Suppressor macrophage (primary cell): ENCODE results near the gene DNAH14.
A peak's percentile ranks its signal among the peaks of the same experiment; 100 is the strongest.
"Not testable (repeated sequence)": the region's sequence is repeated elsewhere in the genome, so short reads cannot be mapped to it uniquely, and the experiment has no call there.

Experiments
- DNase-seq, 4 experiments: peaks; one replicate each; pipeline ENCODE4 v3.0.0-alpha.2; 2020 to 2022

DNAH14 gene

GRCh38 chr1:224922404-224923164 is 6.9 kb upstream of the DNAH14 start:
- peak in 3 of 4 experiments; percentile 5 to 62 (median 33) for DNase-seq

DNA sequence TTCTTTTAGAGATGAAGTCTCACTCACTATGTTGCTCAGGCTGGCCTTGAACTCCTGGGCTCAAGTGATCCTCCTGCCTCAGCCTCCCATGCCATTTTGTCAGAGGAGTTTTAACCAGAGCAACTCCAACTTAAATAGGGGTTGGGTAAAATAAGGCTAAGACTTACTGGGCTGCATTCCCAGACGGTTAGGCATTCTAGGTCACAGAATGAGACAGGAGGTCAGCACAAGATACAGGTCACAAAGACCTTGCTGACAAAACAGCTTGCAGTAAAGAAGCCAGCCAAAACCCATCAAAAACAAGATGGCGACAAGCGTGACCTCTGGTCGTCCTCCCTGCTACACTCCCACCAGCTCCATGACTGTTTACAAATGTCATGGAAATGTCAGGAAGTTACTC is 5.7 kb upstream of the DNAH14 start:
- no peak for DNase-seq

DNA sequence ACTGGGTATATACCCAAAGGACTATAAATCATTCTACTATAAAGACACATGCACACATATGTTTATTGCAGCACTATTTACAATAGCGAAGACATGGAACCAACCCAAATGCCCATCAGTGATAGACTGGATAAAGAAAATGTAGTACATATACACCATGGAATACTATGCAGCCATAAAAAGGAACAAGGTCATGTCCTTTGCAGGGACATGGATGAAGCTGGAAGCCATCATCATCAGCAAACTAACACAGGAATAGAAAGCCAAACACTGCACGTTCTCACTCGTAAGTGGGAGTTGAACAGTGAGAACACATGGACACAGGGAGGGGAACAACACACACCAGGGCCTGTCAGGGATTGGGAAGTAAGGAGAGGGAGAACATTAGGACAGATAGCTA is 1.8 kb upstream of the DNAH14 start:
- DNase-seq, result not testable (repeated sequence)

- no peak for DNase-seq
Measured at GRCh38 chr1:224928906-224929305, 569 bp upstream of the DNAH14 start.

GRCh38 chr1:224931605-224932004 is 2.1 kb downstream of the DNAH14 start:
- DNase-seq, result no peak

GRCh38 chr1:224932607-224933249 is 3.3 kb downstream of the DNAH14 start:
- no peak for DNase-seq

DNA sequence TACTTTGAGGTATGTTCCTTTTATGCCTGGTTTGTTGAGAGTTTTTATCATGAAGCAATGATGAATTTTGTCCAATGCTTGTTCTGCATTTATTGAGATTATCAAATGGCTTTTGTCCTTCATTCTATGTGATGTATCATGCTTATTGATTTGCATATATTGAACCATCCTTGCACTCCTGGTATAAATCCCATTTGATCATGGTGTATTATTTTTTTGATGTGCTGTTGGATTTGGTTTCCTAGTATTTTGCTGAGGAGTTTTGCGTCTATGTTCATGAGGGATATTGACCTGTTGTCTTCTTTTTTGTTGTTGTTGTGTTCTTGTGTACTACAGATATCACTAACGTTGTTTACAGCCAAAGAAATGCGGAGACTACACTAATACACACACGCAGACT is 4.1 kb downstream of the DNAH14 start:
- DNase-seq, result no peak

- DNase-seq, result no peak
Measured at GRCh38 chr1:224938652-224939051, 9.2 kb downstream of the DNAH14 start.

DNA sequence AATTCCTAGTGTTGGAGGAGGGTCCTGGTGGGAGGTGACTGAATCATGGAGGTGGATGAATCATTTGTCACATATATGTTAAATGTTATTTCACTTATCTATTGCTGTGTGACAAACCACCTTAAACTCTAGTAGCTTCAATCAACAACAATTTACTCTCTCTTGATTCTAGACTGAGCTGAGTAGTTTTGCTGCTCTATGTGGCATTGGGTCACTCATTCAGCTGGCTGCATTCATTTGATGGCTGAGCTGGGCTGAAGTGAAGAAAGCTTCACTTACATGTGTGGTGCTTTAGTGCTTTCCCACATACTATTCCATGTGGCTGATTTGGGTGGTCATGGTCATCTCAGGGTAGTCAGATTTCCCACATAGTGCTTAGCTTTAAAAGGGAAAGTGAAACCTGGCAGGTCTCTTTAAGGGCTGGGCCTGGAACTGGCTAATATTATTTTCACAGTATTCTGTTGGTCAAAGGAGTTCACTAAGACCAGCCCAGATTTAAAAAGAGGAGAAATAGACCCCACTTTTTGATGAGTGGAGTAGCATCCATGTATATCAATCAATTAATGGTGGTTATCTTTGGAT is 10.5 kb downstream of the DNAH14 start:
- DNase-seq, result no peak

DNA sequence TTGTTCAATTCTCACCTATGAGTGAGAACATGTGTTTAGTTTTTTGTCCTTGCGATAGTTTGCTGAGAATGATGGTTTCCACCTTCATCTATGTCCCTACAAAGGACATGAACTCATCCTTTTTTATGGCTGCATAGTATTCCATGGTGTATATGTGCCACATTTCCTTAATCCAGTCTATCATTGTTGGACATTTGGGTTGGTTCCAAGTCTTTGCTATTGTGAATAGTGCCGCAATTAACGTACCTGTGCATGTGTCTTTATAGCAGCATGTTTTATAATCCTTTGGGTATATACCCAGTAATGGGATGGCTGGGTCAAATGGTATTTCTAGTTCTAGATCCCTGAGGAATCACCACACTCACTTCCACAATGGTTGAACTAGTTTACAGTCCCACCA is 11.3 kb downstream of the DNAH14 start:
- not testable (repeated sequence) for DNase-seq

DNA sequence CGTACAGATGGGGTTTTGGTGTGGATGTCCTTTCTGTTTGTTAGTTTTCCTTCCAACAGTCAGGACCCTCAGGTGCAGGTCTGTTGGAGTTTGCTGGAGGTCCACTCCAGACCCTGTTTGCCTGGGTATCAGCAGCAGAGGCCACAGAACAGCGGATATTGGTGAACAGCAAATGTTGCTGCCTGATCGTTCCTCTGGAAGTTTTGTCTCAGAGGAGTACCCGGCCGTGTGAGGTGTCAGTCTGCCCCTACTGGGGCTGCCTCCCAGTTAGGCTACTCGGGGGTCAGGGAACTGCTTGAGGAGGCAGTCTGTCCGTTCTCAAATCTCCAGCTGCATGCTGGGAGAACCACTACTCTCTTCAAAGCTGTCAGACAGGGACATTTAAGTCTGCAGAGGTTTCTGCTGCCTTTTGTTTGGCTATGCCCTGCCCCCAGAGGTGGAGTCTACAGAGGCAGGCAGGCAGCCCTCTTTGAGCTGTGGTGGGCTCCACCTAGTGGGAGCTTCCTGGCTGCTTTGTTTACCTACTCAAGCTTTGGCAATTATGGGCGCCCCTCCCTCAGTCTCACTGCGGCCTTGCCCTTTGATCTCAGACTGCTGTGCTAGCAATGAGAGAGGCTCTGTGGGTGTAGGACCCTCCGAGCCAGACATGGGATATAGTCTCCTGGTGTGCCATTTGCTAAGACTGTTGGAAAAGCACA is 16.3 kb downstream of the DNAH14 start:
- not testable (repeated sequence) for DNase-seq

- DNase-seq, result not testable (repeated sequence)
Measured at GRCh38 chr1:224946349-224946691, 16.8 kb downstream of the DNAH14 start.

- peak in 1 of 4 experiments; percentile 0 for DNase-seq
Measured at GRCh38 chr1:224957696-224958095, 28.2 kb downstream of the DNAH14 start.

DNA sequence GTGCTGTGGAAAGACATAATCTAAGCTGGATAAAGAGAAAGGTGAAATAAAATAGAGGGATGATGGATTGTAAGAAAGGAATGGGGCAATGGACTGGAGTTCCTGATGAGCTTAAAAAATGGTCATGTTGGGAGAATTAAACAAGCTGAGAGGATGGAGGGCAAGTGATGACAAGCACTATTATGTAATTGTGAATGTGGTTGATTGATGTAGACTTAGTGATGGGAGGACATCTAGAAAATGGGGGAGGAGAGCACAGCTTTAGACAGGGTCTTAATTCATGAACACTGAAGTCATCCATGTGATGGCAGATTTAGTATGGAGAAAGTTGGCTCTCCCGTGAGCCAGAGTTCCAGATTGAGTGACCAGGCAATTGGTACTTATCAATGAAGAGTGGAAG is 29.0 kb downstream of the DNAH14 start:
- DNase-seq, result no peak

GRCh38 chr1:224959115-224959514 is 29.6 kb downstream of the DNAH14 start:
- DNase-seq, result no peak

GRCh38 chr1:224959656-224960055 is 30.2 kb downstream of the DNAH14 start:
- no peak for DNase-seq

DNA sequence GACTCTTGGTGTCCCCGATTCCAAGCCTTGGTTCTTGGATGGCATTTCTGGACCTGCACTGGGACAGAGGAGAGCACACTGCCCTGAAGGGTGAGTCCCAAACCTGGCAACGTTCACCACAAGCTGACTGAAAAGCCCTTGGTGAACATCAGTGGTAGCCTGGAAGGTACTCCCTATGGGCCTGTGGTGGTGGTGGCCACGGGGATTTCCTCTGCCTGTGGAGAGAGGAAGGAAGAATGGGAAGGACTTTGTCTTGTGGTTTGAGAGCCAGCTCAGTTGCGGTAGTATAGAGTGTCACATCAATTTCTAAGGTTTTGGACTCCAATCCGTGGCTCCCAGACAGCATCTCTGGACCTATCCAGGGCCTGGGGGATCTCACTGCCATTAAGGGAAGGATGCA is 50.7 kb downstream of the DNAH14 start:
- DNase-seq, result peak in 2 of 4 experiments; percentile 4 to 6

DNA sequence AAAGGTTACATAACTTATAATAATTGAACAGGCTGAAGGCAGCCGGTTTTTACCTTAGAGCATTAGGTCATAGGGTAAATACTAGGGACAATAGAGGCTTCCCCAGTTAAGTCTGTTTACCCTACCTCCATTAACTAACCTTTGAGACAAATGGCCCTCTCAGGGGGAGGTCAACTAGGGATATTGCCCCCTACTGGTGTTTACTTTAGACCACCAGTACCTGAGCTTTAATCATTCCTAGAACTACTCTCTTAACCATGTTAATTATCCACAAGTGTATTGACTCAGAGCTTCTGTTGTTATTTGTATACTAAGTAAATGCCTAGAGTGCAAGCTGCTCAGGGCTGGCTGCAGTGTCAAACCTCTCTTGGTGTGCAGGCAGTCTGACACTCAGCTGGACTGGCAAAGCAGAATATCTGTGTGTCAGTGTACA is 52.5 kb downstream of the DNAH14 start:
- DNase-seq, result not testable (repeated sequence)

GRCh38 chr1:224988042-224988441 is 58.6 kb downstream of the DNAH14 start:
- DNase-seq, result no peak

GRCh38 chr1:224989615-224990014 is 60.1 kb downstream of the DNAH14 start:
- no peak for DNase-seq

- DNase-seq, result not testable (repeated sequence)
Measured at GRCh38 chr1:224991550-224991949, 62.1 kb downstream of the DNAH14 start.

DNA sequence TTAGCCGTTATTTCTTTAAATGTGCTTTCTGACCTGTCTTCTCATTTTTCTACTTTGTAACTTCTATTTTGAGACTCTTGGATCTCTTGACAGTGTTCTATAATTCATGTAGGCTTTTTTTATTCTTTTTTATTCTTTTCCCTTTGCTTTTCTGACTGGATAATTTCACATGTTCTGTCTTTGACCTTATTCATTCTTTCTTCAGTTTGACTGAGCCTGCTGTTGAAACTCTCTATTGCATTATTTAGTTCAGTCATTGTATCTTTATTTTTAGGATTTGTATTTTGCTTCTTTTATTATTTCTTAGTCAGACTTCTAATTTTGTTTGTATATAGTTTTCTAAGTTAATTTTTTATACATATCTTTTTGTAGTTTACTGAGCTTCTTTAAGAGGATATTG is 66.1 kb downstream of the DNAH14 start:
- DNase-seq, result no peak

- no peak for DNase-seq
Measured at GRCh38 chr1:224996266-224996665, 66.8 kb downstream of the DNAH14 start.
